Fibroblast of skin of right biceps (primary cell): Measurements from ENCODE around the gene MDK.

Source experiments
- DNase-seq: peaks from one replicate; pipeline ENCODE4 v3.0.0-alpha.2; 2013

MDK gene

GRCh38 chr11:46407635-46408034, 26.2 kb downstream of the MDK start:
- DNase-seq: no peak

GRCh38 chr11:46408407-46408986, 27.0 kb downstream of the MDK start:
- no peak for DNase-seq

DNA sequence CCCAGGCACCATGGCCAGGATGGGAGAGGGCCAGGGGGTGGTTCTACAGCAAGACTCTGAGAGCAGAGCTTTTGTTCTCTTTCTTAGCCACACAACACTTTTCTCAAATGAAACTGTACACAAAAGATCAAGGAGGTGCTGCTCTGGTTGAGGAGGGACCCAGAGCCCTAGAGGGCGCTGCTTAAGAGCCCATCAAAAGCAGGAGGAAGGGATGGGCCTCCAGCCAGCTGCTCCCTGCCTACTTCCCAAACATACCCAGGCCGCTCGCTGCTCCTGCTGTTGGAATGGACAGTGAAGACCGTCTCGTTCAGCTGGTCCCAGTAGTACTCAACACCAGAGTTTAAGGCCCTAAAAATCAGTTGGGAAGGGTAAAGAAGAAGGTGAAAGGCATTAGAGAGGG, 28.6 kb downstream of the MDK start:
- DNase-seq: no peak

- DNase-seq: no peak
Observed at GRCh38 chr11:46413760-46414465, 32.4 kb downstream of the MDK start.

- DNase-seq: no peak
Observed at GRCh38 chr11:46414466-46414796, 33.0 kb downstream of the MDK start.

DNA sequence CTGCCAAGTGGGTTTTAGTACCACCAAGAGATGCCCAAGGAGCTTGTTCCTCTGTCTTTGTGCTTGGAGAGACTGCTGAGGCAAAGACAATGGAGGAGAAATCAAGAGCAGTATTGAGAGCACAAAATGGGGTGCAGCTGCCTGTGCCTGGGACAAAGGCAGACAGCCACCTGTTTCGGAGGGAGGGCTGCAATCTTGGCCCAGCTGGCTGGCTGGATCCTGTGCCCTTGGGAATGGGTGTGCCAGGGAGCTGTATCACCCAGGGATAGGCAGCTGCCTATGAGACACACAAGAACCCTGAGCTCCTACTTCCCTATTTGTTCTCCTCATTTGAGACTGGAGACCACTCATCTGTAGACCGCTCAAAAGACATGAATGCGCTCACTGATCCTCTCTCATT, 33.4 kb downstream of the MDK start:
- DNase-seq: no peak

DNA sequence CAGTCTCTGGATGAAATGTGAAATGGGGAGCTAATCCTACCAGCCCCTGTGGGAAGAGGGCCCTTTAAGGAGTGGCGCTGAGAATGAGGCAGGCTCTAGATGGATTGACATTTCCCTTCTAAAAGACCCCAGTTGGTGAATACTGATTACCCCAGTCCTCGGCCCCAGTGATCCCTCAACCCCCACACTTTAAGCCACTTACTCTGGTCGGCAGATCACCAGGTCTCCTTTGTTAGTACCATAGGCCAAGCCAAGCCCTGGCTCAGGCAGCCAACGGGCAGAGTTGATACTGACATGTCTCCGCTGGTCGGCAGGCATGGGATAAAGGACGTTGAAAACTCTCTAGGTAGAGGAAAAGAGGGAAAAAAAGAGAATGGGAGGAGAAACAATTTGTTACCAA, 36.2 kb downstream of the MDK start:
- DNase-seq: no peak

- DNase-seq: no peak
Observed at GRCh38 chr11:46418751-46419150, 37.3 kb downstream of the MDK start.

- no peak for DNase-seq
Observed at GRCh38 chr11:46420513-46420912, 39.0 kb downstream of the MDK start.

DNA sequence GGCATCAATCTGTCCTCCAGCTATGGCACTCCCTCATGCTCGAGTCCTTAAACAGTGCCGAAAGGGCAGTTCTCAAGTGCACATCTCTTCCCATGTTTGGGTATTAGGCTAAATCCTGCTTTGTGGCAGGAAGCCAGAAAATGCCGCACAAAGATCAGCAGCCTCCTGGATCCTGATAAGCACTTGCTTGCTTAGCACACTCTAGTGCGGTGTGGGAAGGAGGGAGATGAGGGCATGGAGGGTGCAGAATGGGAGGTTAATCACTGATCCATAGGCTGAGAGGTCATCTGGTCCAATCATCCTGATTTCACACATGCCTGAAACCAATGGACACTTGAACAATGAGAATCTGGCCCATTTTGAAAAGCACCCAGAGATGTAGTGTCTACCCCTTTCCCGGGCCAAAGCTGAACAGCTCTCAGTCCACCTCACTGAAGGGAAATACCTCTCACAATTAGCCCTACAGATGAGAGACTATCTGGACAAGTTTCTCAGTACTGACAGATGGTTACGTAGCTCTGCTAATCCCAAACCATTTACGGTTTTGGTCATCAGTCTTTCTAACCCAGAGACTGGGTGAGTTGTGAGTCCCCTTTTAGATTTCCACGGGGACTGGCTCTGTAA, 39.9 kb downstream of the MDK start:
- DNase-seq: no peak

DNA sequence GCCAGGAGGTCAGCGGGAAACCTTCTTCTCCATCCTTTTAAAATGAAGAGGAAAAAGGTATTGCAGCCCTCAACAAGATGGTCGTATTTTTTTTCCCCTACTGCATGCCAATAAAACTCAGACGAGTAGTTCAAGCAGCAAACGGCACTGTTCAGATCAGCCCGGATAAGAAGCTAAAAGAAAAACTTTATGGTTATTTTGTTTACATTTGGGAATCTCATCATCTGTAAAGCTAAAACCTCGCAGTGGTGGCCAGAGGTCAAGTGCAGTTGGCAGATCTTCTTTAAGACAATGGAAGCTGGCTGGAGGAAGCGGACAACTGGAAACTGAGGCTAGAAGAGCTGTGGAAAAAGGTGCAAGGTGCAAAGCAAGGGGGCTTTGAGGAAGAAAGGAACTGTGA, 41.1 kb downstream of the MDK start:
- no peak for DNase-seq

DNA sequence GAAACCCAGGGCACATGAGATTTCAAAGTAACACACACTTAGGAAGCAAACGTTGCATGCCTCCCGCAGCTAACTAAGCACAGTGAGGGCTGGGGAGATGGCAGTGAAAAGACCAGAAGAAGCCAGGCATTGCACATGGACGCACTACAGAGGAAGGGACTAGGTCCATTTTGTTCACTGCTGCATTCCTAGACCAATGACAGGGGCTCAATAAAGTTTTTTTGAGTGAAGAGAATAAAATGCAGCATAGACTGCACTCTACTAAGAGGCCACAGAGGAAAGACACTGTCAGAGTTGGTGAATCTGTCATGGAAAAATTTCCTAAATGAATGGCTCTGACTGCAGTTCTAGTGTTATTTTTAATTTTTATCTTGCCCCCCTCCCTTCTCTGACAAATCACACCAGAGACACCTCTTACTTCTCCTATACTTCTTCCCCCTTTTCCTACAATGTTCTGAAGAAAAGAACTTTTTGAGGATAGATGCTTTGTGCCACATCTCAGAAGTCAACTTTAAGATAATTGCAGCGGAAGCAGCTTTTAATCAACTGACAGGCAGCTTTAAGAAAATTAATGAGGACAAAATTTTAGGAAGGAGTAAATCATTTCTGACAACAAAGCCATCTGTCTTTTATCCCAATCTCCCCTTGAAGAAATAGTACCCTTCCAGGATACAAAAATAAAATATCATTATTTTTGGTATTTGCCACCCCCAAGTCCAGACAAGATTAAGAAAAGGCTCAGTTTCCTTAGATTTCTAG, 44.9 kb downstream of the MDK start:
- DNase-seq: no peak

- no peak for DNase-seq
Observed at GRCh38 chr11:46427364-46427763, 45.9 kb downstream of the MDK start.

DNA sequence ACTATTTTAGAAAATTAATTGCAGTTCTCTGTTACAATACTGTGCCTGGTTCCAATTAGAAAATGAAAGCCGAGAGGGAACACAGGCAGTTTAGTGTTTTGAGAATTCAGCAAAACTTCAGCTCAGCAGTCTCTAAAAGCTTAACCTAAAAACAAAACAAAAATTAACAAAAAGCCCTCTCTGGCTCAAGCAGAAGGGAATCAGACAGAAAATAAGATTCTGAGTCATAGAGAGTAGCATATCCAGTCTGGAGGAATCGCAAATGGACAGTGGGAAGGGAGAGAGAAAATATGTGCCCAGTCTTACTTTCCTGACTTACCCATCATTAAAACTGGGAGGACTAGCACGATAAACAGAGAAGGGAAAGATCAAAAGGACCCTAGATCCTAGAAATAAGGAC, 48.2 kb downstream of the MDK start:
- DNase-seq: no peak

- DNase-seq: no peak
Observed at GRCh38 chr11:46431211-46431610, 49.7 kb downstream of the MDK start.
